OCI-LY1 (cell line): ENCODE data around the gene HAAO.
A peak's percentile ranks its signal among the peaks of the same experiment; 100 is the strongest.

ENCODE experiments used
- H2AFZ ChIP-seq: fragments of 200-600 bp; sonication (generic), shearing (Covaris generic); 2 replicates; pipeline ENCODE4 v1.6.0; 2014; ENCODE audit warnings: antibody characterized with exemption, mild to moderate bottlenecking, low read length
- H3F3A ChIP-seq: fragments of 200-600 bp; sonication (generic), shearing (Covaris generic); 2 replicates; pipeline ENCODE4 v1.6.0; 2014; ENCODE audit warnings: mild to moderate bottlenecking, antibody characterized with exemption, low read length, moderate library complexity; ENCODE audit not compliant: insufficient read depth
- H3K27ac ChIP-seq: fragments of 200-600 bp; sonication (generic); 2 replicates; pipeline ENCODE4 v1.5.1; 2014; ENCODE audit warnings: low read length, mixed run types, mild to moderate bottlenecking, low read depth; ENCODE audit not compliant: poor library complexity, severe bottlenecking
- H3K27me3 ChIP-seq: fragments of 200-600 bp; sonication (generic); 2 replicates; pipeline ENCODE4 v1.6.0; 2014; ENCODE audit warnings: antibody characterized with exemption, mild to moderate bottlenecking, low read length, moderate library complexity; ENCODE audit not compliant: insufficient read depth
- H3K36me3 ChIP-seq: fragments of 200-600 bp; sonication (generic); 2 replicates; pipeline ENCODE4 v1.6.1; 2014; ENCODE audit warnings: mild to moderate bottlenecking, antibody characterized with exemption, low read length, moderate library complexity, mixed read lengths; ENCODE audit not compliant: insufficient read depth
- H3K4me1 ChIP-seq: fragments of 200-600 bp; sonication (generic); 2 replicates; pipeline ENCODE4 v1.5.1; 2014; ENCODE audit warnings: mild to moderate bottlenecking, low read length, moderate library complexity; ENCODE audit not compliant: insufficient read depth, severe bottlenecking
- H3K4me2 ChIP-seq: fragments of 200-600 bp; sonication (generic), shearing (Covaris generic); 2 replicates; pipeline ENCODE4 v1.6.1; 2014; ENCODE audit warnings: low read length
- H3K4me3 ChIP-seq: fragments of 200-600 bp; sonication (generic); 2 replicates; pipeline ENCODE4 v1.5.1; 2014; ENCODE audit warnings: low read length, low read depth, mild to moderate bottlenecking, mixed read lengths; ENCODE audit not compliant: poor library complexity, severe bottlenecking
- H3K79me2 ChIP-seq: fragments of 200-600 bp; shearing (Covaris generic); 2 replicates; pipeline ENCODE4 v1.6.1; 2016; ENCODE audit warnings: mixed run types, low read length, mixed read lengths; ENCODE audit not compliant: insufficient read depth
- H3K9ac ChIP-seq: fragments of 200-600 bp; sonication (generic), shearing (Covaris generic); 2 replicates; pipeline ENCODE4 v1.6.1; 2014; ENCODE audit warnings: mild to moderate bottlenecking, low read length, mixed read lengths
- H3K9me2 ChIP-seq: fragments of 200-600 bp; sonication (generic), shearing (Covaris generic); 2 replicates; pipeline ENCODE4 v1.6.1; 2014; ENCODE audit warnings: low read depth, mild to moderate bottlenecking, low read length, mixed read lengths
- H3K9me3 ChIP-seq: fragments of 200-600 bp; shearing (Covaris generic); 2 replicates; pipeline ENCODE4 v1.6.1; 2014; ENCODE audit warnings: low read length, mixed read lengths
- H4K20me1 ChIP-seq: fragments of 200-600 bp; sonication (generic), shearing (Covaris generic); 2 replicates; pipeline ENCODE4 v1.6.0; 2016; ENCODE audit warnings: mild to moderate bottlenecking, low read length; ENCODE audit not compliant: insufficient read depth
- EZH2 ChIP-seq: fragments of 200-600 bp; sonication (generic), shearing (Covaris generic); IDR thresholded peaks from 2 replicates; pipeline ENCODE4 v1.8.0; 2017; ENCODE audit warnings: borderline replicate concordance, mixed run types, mild to moderate bottlenecking, antibody characterized with exemption, low read length, moderate library complexity, mixed read lengths
- TF ChIP-seq, protein P1 (sequence below): fragments of 200-600 bp; sonication (generic), shearing (Covaris generic); IDR thresholded peaks from 2 replicates; pipeline ENCODE4 v1.5.1; 2017; ENCODE audit warnings: mild to moderate bottlenecking, antibody characterized with exemption, low read length, moderate library complexity, mixed read lengths

Gene HAAO

DNA sequence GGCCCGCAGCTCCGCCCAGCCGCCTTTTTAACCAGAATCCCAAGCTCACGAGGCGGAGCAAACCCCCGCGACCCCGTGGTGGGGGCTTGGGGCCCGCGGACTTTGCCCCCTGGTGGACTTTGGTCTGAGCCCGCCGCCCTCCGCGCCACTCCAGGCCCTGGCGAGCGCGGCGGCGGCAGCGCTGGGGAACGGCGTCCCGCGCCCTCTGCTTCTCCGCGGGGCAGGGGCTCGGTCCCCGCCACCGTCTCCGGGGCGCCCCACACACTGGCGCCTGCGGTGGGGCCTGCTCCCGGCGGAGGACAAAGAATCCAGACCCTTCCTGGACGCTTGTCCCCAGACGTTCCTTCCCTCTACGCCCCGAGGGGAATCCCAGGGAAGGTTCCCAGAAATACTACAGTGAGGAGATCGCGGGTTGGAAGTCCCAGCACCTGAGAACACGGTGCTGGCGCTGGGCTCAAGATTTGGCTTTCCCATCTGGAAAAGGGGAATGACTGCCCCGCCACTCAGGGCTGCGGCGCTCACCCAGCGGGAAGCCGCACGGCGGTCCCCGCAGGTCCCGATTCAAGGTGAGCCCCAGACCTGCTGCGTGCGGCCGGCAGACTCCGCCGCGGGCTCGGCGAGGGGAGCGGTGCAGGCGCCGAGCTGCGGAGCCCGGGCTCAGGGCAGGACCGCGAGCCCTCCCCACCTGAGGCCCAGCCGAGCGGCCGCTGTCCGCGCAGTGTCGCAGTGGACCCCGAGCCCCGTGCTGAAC lies at the start of gene HAAO:
HAAO (minus strand) TSS at position 1 of the 751 bp plus-strand sequence. CDS start 47 bp downstream, outside the sequence.
- TF ChIP-seq EZH2 = no peak
- TF ChIP-seq, protein P1, sequence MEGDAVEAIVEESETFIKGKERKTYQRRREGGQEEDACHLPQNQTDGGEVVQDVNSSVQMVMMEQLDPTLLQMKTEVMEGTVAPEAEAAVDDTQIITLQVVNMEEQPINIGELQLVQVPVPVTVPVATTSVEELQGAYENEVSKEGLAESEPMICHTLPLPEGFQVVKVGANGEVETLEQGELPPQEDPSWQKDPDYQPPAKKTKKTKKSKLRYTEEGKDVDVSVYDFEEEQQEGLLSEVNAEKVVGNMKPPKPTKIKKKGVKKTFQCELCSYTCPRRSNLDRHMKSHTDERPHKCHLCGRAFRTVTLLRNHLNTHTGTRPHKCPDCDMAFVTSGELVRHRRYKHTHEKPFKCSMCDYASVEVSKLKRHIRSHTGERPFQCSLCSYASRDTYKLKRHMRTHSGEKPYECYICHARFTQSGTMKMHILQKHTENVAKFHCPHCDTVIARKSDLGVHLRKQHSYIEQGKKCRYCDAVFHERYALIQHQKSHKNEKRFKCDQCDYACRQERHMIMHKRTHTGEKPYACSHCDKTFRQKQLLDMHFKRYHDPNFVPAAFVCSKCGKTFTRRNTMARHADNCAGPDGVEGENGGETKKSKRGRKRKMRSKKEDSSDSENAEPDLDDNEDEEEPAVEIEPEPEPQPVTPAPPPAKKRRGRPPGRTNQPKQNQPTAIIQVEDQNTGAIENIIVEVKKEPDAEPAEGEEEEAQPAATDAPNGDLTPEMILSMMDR = peak; percentile 35; the same call in 1 of the 2 replicates
- Histone ChIP-seq H3K36me3 (no peaks in the 10 kb centered on the region), H3K4me3 (peak within 1 kb of the TSS; percentile 65), H3K9ac (peak within 1 kb of the TSS; percentile 74), H3K79me2 (no peaks in the 10 kb centered on the region), H3K27me3 (no peaks in the 10 kb centered on the region), H3K9me3 (no peaks in the 10 kb centered on the region), H3F3A (0 out of 2 replicates have a peak, but pooled peaks cover 6% of the 10 kb centered on the region), H3K27ac (peak within 1 kb of the TSS; percentile 89), H3K9me2 (no peaks in the 10 kb centered on the region), H3K4me2 (peak within 1 kb of the TSS; percentile 84), H4K20me1 (no peaks in the 10 kb centered on the region), H2AFZ (no peak within 1 kb of the TSS), H3K4me1 (peaks cover 63% of the 10 kb centered on the region)

DNA sequence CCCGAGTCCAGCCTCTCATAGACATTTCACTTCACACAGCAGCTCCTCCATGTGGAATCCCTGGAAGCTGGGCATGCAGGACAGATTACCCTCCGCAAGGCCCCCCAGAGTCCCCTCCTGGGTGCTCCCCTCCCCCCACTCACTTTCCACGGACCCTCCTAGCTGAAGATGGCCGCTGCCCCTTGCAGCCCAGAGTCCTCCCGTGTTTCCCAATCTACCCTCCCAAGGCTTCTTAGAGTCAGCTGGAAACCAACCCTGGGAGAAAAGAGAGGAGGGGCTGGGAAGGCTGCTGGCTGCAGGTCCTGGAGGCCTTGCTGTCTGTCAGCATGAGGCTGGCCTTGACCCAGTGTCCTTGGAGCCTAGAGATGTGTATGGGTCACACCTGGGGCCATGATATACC lies 49.0 kb upstream of the HAAO start:
- Histone ChIP-seq H3K27ac (no peak overlapping the region), H4K20me1 (no peaks in the 10 kb centered on the region), H3F3A (no peaks in the 10 kb centered on the region), H3K79me2 (no peaks in the 10 kb centered on the region), H3K4me2 (no peak overlapping the region), H3K9ac (no peak overlapping the region), H3K27me3 (no peaks in the 10 kb centered on the region; the same call in 1 of the 2 replicates), H3K9me2 (no peaks in the 10 kb centered on the region), H3K4me3 (no peak overlapping the region), H2AFZ (no peak overlapping the region), H3K36me3 (no peaks in the 10 kb centered on the region), H3K9me3 (no peaks in the 10 kb centered on the region), H3K4me1 (no peaks in the 10 kb centered on the region)
- no peak for TF ChIP-seq EZH2
- TF ChIP-seq, protein P1 = no peak

DNA sequence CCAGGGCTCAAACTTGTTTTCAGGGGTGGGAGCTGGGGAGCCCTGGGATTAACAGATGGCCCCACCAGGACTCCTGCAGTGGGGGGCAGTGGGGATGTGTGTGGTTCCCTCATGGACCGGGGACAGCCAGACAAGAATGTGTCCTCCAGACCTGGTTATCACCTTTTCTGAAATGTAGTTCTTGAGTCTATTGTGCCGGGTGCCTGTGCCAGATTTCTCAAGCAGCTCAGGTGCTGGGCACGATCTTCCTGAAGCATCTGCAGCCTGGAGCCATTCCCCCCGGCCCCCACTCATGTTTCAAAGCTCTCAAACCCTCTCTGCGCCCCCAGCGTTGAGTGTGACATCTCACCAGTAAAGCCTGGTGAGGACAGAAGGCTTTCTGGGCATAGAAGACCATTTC lies 48.4 kb upstream of the HAAO start:
- Histone ChIP-seq H3K27me3 (no peaks in the 10 kb centered on the region; the same call in 1 of the 2 replicates), H3K9me3 (no peaks in the 10 kb centered on the region), H3K9ac (no peak overlapping the region), H3F3A (no peaks in the 10 kb centered on the region), H3K9me2 (no peaks in the 10 kb centered on the region), H3K36me3 (no peaks in the 10 kb centered on the region), H2AFZ (no peak overlapping the region), H3K4me1 (no peaks in the 10 kb centered on the region), H3K4me3 (no peak overlapping the region), H3K4me2 (no peak overlapping the region), H3K79me2 (no peaks in the 10 kb centered on the region), H3K27ac (no peak overlapping the region), H4K20me1 (no peaks in the 10 kb centered on the region)
- no peak for TF ChIP-seq EZH2
- TF ChIP-seq, protein P1 = no peak
